ENCODE data around the gene PAIP1. TPM values are rescaled to one million over a fixed set of nuclear protein-coding genes. Genes with fewer than 3 reads are reported as not detected.

Gene PAIP1
- total and polyA plus RNA-seq, 2 experiments from 2014 or later: 123 to 131 TPM

DNA sequence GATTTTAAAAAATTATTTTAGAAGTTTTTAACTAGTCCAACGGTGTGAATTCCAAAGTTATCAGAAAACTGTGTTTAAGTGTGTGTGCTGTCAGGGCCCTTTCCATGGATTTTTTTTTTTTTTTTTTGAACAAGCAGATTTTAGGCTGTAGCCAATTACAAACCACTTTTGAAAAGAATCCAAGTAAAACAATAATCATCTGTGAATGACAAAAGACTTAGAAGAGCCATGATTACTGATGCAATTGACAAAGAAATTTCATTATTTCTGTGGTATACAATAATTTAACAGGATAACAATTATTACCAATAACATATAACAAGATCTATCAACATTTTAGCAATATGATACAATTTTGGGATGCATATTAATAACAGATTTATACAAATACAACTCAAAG lies 16.2 kb upstream of the PAIP1 start:
- DNase-seq (ENCODE audit: low spot score): no peak
- H3K9me2 ChIP-seq (replicated peaks; ENCODE audit: insufficient read depth): no peaks in the 10 kb centered on the region
- H4K20me1 ChIP-seq (ENCODE audit: insufficient read depth, poor library complexity, severe bottlenecking): no peaks in the 10 kb centered on the region
- H3K4me1 ChIP-seq (ENCODE audit: insufficient read depth): no peaks in the 10 kb centered on the region
- H3K4me2 ChIP-seq: no peak overlapping the region
- no peaks in the 10 kb centered on the region for H3K9me3 ChIP-seq (ENCODE audit: low read depth)
- no peaks in the 10 kb centered on the region for H3K79me2 ChIP-seq
- H2AFZ ChIP-seq: no peak overlapping the region
- TF ChIP-seq, protein P1, sequence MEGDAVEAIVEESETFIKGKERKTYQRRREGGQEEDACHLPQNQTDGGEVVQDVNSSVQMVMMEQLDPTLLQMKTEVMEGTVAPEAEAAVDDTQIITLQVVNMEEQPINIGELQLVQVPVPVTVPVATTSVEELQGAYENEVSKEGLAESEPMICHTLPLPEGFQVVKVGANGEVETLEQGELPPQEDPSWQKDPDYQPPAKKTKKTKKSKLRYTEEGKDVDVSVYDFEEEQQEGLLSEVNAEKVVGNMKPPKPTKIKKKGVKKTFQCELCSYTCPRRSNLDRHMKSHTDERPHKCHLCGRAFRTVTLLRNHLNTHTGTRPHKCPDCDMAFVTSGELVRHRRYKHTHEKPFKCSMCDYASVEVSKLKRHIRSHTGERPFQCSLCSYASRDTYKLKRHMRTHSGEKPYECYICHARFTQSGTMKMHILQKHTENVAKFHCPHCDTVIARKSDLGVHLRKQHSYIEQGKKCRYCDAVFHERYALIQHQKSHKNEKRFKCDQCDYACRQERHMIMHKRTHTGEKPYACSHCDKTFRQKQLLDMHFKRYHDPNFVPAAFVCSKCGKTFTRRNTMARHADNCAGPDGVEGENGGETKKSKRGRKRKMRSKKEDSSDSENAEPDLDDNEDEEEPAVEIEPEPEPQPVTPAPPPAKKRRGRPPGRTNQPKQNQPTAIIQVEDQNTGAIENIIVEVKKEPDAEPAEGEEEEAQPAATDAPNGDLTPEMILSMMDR (IDR thresholded peaks at IDR 0.05; ENCODE audit: poor library complexity): no peak
- TF ChIP-seq EZH2 (IDR thresholded peaks at IDR 0.05; ENCODE audit: borderline replicate concordance) (no peak), EZH2phosphoT487 (IDR thresholded peaks at IDR 0.05; ENCODE audit: low read depth, severe bottlenecking, unreplicated experiment) (no peak)
- H3K27ac ChIP-seq: no peak overlapping the region
- no peak overlapping the region for H3K4me3 ChIP-seq
- no peaks in the 10 kb centered on the region for H3K36me3 ChIP-seq (replicated peaks; ENCODE audit: insufficient read depth, low read depth)
- WGBS (ENCODE audit: low lambda C conversion rate, missing lambda C conversion rate): 71% methylated on average over 1 of the region's 1 CpG
- no peaks in the 10 kb centered on the region for H3K27me3 ChIP-seq

DNA sequence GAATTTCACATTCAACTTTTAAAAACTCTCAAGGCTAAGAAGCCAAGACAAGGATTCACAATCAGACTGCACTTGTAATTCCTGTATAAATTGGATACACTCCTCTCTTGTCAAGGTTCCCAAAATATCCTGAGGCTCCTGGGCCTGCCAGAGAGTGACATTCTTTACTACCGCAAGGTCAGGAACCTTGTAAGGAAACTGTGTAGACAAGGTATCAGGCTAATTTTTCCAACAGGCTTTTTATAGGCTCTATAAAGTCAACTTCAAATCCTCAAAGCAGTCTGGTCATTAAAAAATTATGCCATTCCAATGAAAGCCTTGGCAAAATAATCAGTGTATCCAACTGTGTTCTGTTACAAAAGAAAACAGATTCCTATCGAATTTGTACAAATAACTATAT lies 15.5 kb upstream of the PAIP1 start:
- no peaks in the 10 kb centered on the region for H4K20me1 ChIP-seq (ENCODE audit: insufficient read depth, poor library complexity, severe bottlenecking)
- no peaks in the 10 kb centered on the region for H3K9me2 ChIP-seq (replicated peaks; ENCODE audit: insufficient read depth)
- H3K27ac ChIP-seq: no peak overlapping the region
- H3K9me3 ChIP-seq (ENCODE audit: low read depth): no peaks in the 10 kb centered on the region
- no peak overlapping the region for H3K4me2 ChIP-seq
- no peak for DNase-seq (ENCODE audit: low spot score)
- H3K36me3 ChIP-seq (replicated peaks; ENCODE audit: insufficient read depth, low read depth): no peaks in the 10 kb centered on the region
- 63% methylated on average over 2 of the region's 2 CpGs for WGBS (ENCODE audit: low lambda C conversion rate, missing lambda C conversion rate)
- no peak overlapping the region for H3K4me3 ChIP-seq
- H3K79me2 ChIP-seq: no peaks in the 10 kb centered on the region
- H3K4me1 ChIP-seq (ENCODE audit: insufficient read depth): no peaks in the 10 kb centered on the region
- no peaks in the 10 kb centered on the region for H3K27me3 ChIP-seq
- H2AFZ ChIP-seq: no peak overlapping the region
- TF ChIP-seq EZH2 (IDR thresholded peaks at IDR 0.05; ENCODE audit: borderline replicate concordance) (no peak), EZH2phosphoT487 (IDR thresholded peaks at IDR 0.05; ENCODE audit: low read depth, severe bottlenecking, unreplicated experiment) (no peak)
- TF ChIP-seq, protein P1 (IDR thresholded peaks at IDR 0.05; ENCODE audit: poor library complexity): no peak

DNA sequence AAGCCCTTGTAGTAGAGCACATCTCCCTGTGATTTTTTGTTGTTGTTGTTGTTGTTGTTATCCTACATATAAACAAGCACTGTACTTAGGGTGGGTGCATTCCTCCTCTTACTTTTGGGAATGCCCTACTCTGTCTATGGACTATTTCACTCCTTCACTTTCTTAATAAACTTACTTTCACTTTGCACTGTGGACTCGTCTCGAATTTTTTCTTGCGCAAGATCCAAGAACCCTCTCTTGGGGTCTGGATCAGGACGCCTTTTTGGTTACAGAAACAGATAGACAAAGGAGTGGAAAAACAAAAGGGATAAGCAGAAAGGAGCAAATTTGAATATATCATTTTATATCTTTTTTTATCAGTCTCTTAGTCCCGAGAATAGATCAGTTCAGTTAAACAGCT lies 14.4 kb upstream of the PAIP1 start:
- Histone ChIP-seq H3K4me2 (no peak overlapping the region), H3K9me3 (ENCODE audit: low read depth) (no peaks in the 10 kb centered on the region), H3K4me3 (no peak overlapping the region), H3K9me2 (replicated peaks; ENCODE audit: insufficient read depth) (no peaks in the 10 kb centered on the region), H3K27me3 (no peaks in the 10 kb centered on the region), H3K79me2 (no peaks in the 10 kb centered on the region), H3K36me3 (replicated peaks; ENCODE audit: insufficient read depth, low read depth) (no peaks in the 10 kb centered on the region), H3K4me1 (ENCODE audit: insufficient read depth) (no peaks in the 10 kb centered on the region), H2AFZ (no peak overlapping the region), H4K20me1 (ENCODE audit: insufficient read depth, poor library complexity, severe bottlenecking) (no peaks in the 10 kb centered on the region), H3K27ac (no peak overlapping the region)
- no peak for TF ChIP-seq EZH2 (IDR thresholded peaks at IDR 0.05; ENCODE audit: borderline replicate concordance)
- no peak for TF ChIP-seq EZH2phosphoT487 (IDR thresholded peaks at IDR 0.05; ENCODE audit: low read depth, severe bottlenecking, unreplicated experiment)
- TF ChIP-seq, protein P1 (IDR thresholded peaks at IDR 0.05; ENCODE audit: poor library complexity): no peak
- 90% methylated on average over 5 of the region's 5 CpGs for WGBS (ENCODE audit: low lambda C conversion rate, missing lambda C conversion rate)
- DNase-seq (ENCODE audit: low spot score): no peak
